Activated naive CD4-positive, alpha-beta T cell (primary cell): ENCODE data around the gene SLC35E4.
"Not testable (repeated sequence)": the region's sequence is repeated elsewhere in the genome, so short reads cannot be mapped to it uniquely, and the experiment has no call there.

Experiments
- DNase-seq, 4 experiments: peaks; one replicate each; lab custom pipeline; 2025; lab: John Stamatoyannopoulos, UW

SLC35E4 gene

DNA sequence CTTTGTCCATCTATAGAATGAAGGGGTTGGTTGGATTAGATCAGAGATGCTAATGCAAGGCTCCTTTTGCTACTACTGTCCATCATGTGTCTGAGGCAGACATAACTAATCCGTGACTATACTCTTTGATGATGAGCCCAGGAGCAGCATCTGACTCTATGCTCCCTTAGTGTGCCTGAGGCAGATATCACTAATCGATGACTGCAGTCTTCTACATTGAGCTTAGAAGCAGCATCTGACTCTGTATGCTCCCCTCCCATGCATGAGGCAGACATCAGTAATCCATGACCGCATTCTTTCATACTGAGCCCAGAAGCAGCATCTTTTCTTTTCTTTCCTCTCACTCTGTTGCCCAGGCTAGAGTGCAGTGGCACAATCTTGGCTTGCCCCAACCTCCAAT lies 24.4 kb upstream of the SLC35E4 start:
- no peak for DNase-seq

- no peak for DNase-seq
These were observed 22.8 kb upstream of the SLC35E4 start for GRCh38 chr22:30612789-30613188.

DNA sequence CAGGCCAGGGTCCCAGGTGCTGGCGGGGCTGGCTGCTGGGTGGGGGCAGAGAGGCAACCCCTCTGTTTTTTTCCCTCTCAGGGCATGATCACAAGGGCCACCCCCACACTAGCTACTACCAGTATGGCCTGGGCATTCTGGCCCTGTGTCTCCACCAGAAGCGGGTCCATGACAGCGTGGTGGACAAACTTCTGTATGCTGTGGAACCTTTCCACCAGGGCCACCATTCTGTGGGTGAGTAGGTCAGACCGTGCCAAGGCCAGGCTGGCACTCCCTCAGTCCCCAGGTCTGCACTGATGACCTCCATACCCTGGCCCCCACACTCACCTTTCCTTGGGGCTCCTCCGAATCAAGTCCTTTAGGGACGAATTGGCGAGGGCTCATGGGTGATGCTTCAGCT lies 21.3 kb upstream of the SLC35E4 start:
- no peak for DNase-seq

DNA sequence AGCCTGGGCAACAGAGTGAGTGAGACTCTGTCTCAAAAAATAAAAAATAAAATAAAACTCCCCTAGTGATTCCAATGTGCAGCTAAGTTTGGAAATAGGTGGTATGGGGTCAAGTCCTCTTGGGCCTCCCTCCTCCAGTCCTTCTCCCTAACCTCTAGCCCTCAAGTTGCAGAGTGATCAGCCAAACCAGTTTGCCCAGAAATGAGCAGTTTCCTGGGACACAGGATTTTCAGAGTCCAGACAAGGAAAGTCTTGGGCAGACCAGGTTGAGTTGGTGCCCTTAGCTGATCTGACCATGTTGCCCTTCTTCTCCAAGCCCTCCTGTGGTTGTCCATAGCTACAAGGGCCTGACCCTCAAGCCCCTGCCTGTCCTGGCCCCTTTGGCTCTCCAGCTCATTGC lies 20.7 kb upstream of the SLC35E4 start:
- no peak for DNase-seq

DNA sequence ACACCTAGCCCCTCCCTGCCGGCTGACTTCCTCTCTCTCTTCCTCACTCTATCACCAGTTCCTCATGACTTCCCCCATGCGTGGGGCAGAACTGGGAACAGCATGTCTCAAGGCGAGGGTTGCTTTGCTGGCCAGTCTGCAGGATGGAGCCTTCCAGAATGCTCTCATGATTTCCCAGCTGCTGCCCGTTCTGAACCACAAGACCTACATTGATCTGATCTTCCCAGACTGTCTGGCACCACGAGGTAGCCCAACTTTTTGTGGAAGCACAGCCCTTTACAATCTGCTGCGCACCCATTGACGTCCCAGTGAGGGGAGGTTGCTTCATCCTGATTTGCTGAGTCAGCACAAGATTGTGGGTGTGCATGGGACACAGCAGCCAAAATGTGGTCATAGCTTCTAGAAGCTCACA lies 20.0 kb upstream of the SLC35E4 start:
- DNase-seq: no peak

DNA sequence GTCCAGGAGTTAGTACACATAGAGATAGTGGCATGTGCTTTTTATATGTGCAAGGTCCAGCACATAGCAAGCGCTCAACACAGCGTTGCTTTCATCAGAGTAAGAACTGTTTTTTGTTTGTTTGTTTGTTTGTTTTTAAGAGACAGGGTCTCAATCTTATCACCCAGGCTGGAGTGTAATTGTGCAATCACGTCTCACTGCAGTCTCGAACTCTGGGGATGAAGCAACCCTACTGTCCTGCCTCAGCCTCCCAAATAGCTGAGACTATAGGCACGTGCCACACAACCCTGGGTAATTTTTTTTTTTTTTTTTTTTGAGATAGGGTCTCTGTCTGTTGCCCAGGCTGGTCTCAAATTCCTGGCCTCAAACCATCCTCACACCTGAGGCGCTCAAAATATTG lies 17.8 kb upstream of the SLC35E4 start:
- DNase-seq: no peak

- not testable (repeated sequence) for DNase-seq
These were observed 15.7 kb upstream of the SLC35E4 start for GRCh38 chr22:30619909-30620308.

DNA sequence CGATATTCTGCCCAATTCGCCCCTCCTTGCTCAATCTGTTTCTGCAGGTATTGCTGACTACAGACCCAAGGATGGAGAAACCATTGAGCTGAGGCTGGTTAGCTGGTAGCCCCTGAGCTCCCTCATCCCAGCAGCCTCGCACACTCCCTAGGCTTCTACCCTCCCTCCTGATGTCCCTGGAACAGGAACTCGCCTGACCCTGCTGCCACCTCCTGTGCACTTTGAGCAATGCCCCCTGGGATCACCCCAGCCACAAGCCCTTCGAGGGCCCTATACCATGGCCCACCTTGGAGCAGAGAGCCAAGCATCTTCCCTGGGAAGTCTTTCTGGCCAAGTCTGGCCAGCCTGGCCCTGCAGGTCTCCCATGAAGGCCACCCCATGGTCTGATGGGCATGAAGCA lies 9.2 kb upstream of the SLC35E4 start:
- DNase-seq: no peak

GRCh38 chr22:30627471-30627870 lies 8.1 kb upstream of the SLC35E4 start:
- DNase-seq: no peak

DNA sequence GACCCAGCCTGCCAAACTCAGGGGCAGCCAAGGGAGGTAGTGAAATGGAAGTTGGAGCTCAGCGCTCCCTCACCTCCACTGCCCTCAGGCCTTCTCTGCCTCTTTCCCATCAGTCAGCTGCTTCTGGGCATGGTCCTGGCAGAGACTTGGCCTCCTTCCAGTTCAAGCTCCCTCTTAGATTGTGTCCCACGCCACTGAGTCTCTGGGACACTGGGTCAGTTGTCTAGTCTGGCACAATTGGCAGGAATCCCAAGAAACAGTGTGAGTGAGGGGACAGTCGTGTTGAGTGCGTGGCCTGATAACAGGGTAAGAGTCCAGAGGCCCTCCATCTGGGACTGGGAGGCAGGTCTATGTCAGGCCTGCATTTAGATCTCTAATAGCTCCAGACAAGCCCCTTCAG lies 7.1 kb upstream of the SLC35E4 start:
- DNase-seq: no peak

GRCh38 chr22:30631469-30631868 lies 4.1 kb upstream of the SLC35E4 start:
- DNase-seq: not testable (repeated sequence)

DNA sequence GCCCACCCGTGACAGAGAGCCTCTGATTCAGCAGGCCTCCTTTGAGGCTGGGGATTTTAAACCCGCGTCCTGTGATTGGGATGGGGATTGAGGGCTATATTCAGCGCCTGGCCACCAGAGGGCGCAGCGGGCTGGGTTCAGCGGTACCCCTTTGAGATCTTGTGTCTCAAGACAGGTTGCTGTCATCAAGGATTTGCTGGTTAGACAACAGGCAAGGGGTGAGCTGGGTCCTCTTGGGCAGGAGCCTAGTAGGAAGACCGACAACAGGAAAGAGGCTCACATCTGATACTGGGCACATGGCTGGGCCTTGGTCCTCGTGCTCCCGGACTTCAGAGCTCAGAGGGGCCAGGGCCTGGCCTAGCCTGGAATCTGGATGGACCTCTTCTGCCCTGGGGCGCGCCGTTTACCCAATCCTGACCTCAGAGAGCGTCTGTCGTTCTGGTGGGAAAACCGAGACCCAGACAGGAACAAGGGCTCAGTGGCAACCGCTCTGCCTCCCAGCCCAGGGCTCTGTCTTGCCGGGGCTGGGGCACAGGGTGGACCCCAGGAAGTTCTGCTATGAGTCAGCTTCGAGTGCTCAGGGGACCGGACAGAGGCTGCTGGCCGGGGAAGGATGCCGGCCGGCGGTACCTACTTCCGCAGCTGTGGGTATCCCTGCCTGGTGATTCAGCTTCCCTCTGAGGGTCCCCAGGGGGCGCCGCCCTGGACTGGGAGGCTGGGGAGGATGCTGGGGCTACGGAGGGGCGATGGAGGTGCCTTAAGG lies 929 bp upstream of the SLC35E4 start:
- peak; percentile 78 to 94 (median 88) for DNase-seq

DNA sequence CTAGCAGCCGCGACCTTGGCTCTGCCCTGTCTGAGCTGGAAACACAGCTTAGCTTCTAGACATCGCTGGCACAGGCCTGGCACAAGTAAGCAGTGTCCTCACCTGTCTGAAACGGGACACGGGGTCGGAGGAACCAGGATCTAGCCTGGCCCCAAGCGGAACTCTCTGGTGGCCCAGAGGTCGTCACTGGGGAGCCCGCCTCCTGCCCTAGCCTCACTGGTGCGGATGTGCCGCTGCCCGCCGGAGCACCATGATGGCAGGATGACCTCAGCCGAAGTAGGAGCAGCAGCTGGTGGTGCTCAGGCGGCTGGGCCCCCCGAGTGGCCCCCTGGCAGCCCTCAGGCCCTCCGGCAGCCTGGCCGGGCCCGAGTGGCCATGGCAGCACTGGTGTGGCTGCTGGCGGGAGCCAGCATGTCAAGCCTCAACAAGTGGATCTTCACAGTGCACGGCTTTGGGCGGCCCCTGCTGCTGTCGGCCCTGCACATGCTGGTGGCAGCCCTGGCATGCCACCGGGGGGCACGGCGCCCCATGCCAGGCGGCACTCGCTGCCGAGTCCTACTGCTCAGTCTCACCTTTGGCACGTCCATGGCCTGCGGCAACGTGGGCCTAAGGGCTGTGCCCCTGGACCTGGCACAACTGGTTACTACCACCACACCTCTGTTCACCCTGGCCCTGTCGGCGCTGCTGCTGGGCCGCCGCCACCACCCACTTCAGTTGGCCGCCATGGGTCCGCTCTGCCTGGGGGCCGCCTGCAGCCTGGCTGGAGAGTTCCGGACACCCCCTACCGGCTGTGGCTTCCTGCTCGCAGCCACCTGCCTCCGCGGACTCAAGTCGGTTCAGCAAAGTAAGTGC lies 871 bp downstream of the SLC35E4 start:
- DNase-seq: peak in 1 of 4 experiments; percentile 7

DNA sequence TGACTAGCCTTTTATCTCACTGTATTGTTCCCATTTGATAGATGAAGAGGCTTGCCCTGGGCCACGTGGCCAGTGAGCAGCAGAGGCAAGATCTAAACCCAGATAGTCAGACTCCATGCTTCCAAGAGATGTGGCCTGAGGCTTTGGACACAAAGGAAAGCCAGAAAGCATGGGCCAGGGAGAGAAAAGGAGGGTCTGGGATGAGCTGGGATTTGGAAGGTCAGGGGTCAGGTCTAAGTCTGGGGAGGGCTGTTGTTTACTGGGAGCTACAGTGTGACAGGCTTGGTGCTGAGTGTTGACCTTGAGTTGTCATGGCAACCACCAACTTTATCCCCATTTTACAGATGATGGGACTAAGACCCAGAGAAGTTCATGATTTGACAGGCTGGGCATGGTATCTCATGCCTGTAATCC lies 2.1 kb downstream of the SLC35E4 start:
- DNase-seq: no peak

GRCh38 chr22:30640361-30640760 lies 4.8 kb downstream of the SLC35E4 start:
- no peak for DNase-seq

DNA sequence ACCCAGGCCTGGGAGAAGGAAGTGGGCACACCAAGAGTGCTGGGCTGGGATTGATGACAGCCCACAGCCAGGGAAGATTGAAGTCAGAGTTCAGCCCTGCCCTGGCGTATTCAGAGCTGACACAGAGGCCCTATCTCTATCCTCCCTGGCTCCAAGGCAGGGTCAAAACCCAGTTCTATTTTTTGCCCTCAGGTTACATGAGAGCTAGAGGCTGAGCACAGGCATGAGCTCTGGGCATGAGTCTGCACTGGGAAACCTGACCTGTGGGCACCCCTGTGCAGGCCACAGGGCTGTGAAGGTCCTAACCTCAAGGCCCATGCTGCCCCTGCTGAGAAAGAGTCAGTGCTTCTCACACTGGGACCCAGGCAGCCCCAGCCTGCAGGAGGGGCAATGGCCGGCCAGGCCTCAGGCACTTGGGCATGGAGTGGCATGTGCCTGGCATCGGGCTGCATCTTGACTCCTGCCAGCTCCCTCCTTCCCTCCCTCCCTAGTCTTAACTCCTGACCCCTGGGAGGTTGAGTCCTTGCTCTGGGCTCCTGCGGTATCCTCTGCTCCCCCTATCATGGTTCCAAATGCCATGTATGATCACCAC lies 5.4 kb downstream of the SLC35E4 start:
- no peak for DNase-seq

- no peak for DNase-seq
These were observed 7.7 kb downstream of the SLC35E4 start for GRCh38 chr22:30643055-30643875.

- no peak for DNase-seq
These were observed 11.1 kb downstream of the SLC35E4 start for GRCh38 chr22:30646518-30647160.

DNA sequence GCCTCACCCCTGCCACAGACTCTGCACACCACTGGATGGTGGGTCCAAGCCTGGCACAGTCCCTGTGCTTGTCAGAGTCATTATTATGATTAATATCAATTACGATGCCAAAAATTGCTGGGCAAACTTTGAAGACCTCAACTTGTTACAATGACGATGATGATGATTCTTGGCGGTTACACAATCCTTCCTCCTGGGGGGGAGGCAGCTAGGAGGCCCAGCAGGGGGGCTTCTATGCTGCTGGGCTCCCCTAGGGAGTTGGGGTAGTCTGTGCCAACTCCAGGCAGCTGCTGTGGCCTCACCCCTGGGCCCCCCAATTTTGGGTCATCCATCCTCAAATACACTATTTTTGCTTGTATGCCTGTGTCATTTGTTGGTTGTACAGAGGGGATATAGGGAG lies 12.0 kb downstream of the SLC35E4 start:
- no peak for DNase-seq

DNA sequence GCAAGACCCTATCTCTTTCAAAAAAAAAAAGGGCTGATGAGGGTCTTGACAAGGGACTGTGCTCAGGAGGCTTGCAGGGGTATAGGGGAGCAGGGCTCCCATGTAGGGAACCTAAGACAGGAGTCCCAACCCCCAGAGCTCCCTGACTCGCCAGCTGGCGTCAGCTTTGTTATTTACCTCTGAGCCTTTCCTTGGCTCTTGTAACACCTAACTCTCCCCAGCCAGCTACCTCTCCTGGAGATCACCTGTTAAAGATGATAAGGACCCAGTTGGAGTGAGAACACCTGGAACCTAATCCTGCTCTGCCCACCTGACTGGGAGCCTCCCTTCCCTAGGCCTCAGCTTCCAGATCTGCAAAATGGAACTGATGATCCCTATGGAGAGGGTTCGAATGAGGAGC lies 13.2 kb downstream of the SLC35E4 start:
- no peak for DNase-seq

DNA sequence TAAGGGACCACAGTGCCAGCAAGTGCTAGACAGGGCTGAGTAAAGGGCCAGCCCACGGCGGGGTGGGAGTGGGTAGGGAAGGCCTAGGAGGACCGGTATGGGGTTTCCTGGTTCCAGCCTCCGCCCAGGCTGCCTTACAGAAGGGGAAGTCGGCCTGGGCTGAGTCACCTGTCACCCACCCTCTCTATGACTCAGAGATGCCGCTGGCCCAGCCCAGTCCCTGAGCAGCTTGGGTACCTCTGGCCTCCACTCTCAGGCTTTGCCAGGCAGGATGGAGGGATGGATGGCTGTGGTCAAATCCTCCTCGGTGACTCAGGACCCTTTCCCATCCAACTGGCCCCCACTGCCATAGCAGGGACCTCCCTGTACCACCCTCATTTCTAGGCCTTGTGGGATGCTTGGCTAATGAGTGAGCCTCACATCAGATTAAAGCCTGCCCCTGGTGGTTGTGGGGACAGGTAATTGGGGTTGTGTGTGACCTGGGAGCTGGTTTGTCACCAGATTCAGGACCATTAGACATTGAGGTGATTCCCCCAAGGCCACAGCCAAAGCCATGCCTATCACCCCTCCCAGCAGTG lies 13.9 kb downstream of the SLC35E4 start:
- peak; percentile 26 to 44 (median 36) for DNase-seq
